ENCODE results near the gene L3MBTL4. TPM values are rescaled to one million over a fixed set of nuclear protein-coding genes. Genes with fewer than 3 reads are reported as not detected.

L3MBTL4 gene
- total RNA-seq, 4 donors from 2014 or later = 11.3 to 16.3 (median 11.8) TPM

DNA sequence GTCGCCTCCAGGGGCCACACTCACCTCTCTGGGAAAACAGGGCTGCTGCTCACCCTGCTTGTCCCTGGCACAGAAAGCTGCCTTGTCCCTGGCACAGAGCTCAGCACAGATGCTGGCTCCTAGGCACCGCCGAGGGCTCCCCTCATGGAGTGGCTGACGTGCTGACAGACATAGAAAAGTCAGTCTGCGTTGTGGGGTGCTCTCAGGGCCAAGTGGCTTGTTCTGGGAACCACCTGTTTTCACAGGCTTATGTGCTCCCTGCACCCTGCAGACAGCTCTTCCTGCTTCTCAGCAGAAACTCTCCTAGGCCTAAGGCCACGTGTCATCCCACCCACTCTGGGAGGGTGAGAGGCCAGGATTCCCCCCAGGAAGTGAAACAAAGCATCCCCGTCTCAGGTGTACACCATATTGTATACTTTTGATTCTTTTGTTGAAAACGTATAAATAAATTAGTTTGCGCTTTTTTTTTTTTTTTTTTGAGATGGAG is 434.7 kb downstream of the L3MBTL4 start:
- intact Hi-C loops (cut with DNase I; ENCODE audit: low total_unique reads) = no loop called here
- no peak for TF ChIP-seq POLR2A (IDR thresholded peaks at IDR 0.05)
- TF ChIP-seq, protein P1, sequence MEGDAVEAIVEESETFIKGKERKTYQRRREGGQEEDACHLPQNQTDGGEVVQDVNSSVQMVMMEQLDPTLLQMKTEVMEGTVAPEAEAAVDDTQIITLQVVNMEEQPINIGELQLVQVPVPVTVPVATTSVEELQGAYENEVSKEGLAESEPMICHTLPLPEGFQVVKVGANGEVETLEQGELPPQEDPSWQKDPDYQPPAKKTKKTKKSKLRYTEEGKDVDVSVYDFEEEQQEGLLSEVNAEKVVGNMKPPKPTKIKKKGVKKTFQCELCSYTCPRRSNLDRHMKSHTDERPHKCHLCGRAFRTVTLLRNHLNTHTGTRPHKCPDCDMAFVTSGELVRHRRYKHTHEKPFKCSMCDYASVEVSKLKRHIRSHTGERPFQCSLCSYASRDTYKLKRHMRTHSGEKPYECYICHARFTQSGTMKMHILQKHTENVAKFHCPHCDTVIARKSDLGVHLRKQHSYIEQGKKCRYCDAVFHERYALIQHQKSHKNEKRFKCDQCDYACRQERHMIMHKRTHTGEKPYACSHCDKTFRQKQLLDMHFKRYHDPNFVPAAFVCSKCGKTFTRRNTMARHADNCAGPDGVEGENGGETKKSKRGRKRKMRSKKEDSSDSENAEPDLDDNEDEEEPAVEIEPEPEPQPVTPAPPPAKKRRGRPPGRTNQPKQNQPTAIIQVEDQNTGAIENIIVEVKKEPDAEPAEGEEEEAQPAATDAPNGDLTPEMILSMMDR (IDR thresholded peaks at IDR 0.05) = no peak
- H3K4me3 ChIP-seq (ENCODE audit: low read depth, poor library complexity, severe bottlenecking) = no peak overlapping the region
- 48 to 66% methylated on average over 9 of the region's 9 CpGs for WGBS, 2 donors
- no peak for DNase-seq (ENCODE audit: low spot score in 2 of 2)

- no peak for DNase-seq (ENCODE audit: low spot score in 2 of 2)
- WGBS, 2 donors = 67 to 70% methylated on average over 3 of the region's 3 CpGs
- intact Hi-C loops (cut with DNase I; ENCODE audit: low total_unique reads) = no loop called here
- TF ChIP-seq POLR2A (IDR thresholded peaks at IDR 0.05) = no peak
- TF ChIP-seq, protein P1 (IDR thresholded peaks at IDR 0.05) = no peak
- H3K4me3 ChIP-seq (ENCODE audit: low read depth, poor library complexity, severe bottlenecking) = no peak overlapping the region
Measured at GRCh38 chr18:5979176-5979888, 435.4 kb downstream of the L3MBTL4 start.

- no peak for DNase-seq (ENCODE audit: low spot score in 2 of 2)
- intact Hi-C loops (cut with DNase I; ENCODE audit: low total_unique reads) = no loop called here
- 99 to 100% methylated on average over 4 of the region's 4 CpGs for WGBS, 2 donors
Measured at GRCh38 chr18:5977022-5977421, 437.7 kb downstream of the L3MBTL4 start.

GRCh38 chr18:5975111-5976002 is 439.4 kb downstream of the L3MBTL4 start:
- 74 to 78% methylated on average over 10 of the region's 10 CpGs for WGBS, 2 donors
- no peak for DNase-seq (ENCODE audit: low spot score in 2 of 2)
- H3K4me3 ChIP-seq (ENCODE audit: low read depth, poor library complexity, severe bottlenecking) = no peak overlapping the region
- intact Hi-C loops (cut with DNase I; ENCODE audit: low total_unique reads) = no loop called here
- TF ChIP-seq POLR2A (IDR thresholded peaks at IDR 0.05) = no peak
- TF ChIP-seq, protein P1 (IDR thresholded peaks at IDR 0.05) = no peak

More at GRCh38 chr18:5977022-5977421, 437.7 kb downstream of the L3MBTL4 start:
- no peak overlapping the region for H3K4me3 ChIP-seq (ENCODE audit: low read depth, poor library complexity, severe bottlenecking)
- no peak for TF ChIP-seq POLR2A (IDR thresholded peaks at IDR 0.05)
- TF ChIP-seq, protein P1 (IDR thresholded peaks at IDR 0.05) = no peak

DNA sequence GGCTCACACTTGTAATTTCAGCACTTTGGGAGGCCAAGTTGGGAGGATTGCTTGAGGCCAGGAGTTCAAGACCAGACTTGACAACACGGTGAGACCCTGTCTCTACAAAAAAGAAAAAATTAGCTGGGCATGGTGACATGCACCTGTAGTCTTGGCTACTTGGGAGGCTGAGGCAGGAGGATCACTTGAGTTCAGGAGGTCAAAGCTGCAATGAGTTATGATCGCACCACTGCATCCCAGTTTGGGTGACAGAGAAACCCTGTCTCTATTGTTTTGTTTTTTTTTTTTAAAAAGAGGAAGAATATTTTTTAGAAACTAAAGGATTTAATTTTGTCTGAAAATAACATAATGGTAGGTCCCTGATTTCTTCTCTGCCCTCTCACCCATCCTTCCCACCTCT is 440.0 kb downstream of the L3MBTL4 start:
- TF ChIP-seq POLR2A (IDR thresholded peaks at IDR 0.05) = no peak
- TF ChIP-seq, protein P1 (IDR thresholded peaks at IDR 0.05) = no peak
- DNase-seq (ENCODE audit: low spot score in 2 of 2) = no peak
- intact Hi-C loops (cut with DNase I; ENCODE audit: low total_unique reads) = no loop called here
- no peak overlapping the region for H3K4me3 ChIP-seq (ENCODE audit: low read depth, poor library complexity, severe bottlenecking)
- WGBS, 2 donors = 90 to 95% methylated on average over 2 of the region's 2 CpGs
